GM18502 (cell line): ENCODE measurements around the gene ADGRB2.

ENCODE experiments used
- ATAC-seq: cut with Tn5 transposase; IDR thresholded peaks from one replicate; pipeline ENCODE4 v1.9.1; 2021; ENCODE audit warnings: mild to moderate bottlenecking; ENCODE audit not compliant: unreplicated experiment, poor library complexity

The ADGRB2 gene

GRCh38 chr1:31795801-31796621 lies 31.9 kb upstream of the ADGRB2 start:
- ATAC-seq: no peak

- ATAC-seq: no peak
Measured at GRCh38 chr1:31795096-31795675, 31.0 kb upstream of the ADGRB2 start.

- ATAC-seq: no peak
Measured at GRCh38 chr1:31793586-31794285, 29.6 kb upstream of the ADGRB2 start.

GRCh38 chr1:31793086-31793485 lies 28.9 kb upstream of the ADGRB2 start:
- ATAC-seq: no peak

GRCh38 chr1:31792541-31792940 lies 28.4 kb upstream of the ADGRB2 start:
- no peak for ATAC-seq

GRCh38 chr1:31792116-31792515 lies 28.0 kb upstream of the ADGRB2 start:
- no peak for ATAC-seq

GRCh38 chr1:31791131-31791858 lies 27.2 kb upstream of the ADGRB2 start:
- ATAC-seq: no peak

GRCh38 chr1:31790641-31791091 lies 26.5 kb upstream of the ADGRB2 start:
- no peak for ATAC-seq

GRCh38 chr1:31790140-31790539 lies 26.0 kb upstream of the ADGRB2 start:
- no peak for ATAC-seq

GRCh38 chr1:31789259-31790065 lies 25.3 kb upstream of the ADGRB2 start:
- ATAC-seq: peak; percentile 54

- ATAC-seq: peak; percentile 26
Measured at GRCh38 chr1:31788825-31789256, 24.7 kb upstream of the ADGRB2 start.

GRCh38 chr1:31788138-31788824 lies 24.1 kb upstream of the ADGRB2 start:
- peak; percentile 83 for ATAC-seq

GRCh38 chr1:31787786-31788137 lies 23.6 kb upstream of the ADGRB2 start:
- no peak for ATAC-seq

GRCh38 chr1:31787261-31787660 lies 23.1 kb upstream of the ADGRB2 start:
- ATAC-seq: no peak

- no peak for ATAC-seq
Measured at GRCh38 chr1:31786366-31787060, 22.4 kb upstream of the ADGRB2 start.

- no peak for ATAC-seq
Measured at GRCh38 chr1:31785947-31786290, 21.8 kb upstream of the ADGRB2 start.

- ATAC-seq: no peak
Measured at GRCh38 chr1:31785020-31785946, 21.1 kb upstream of the ADGRB2 start.
